Panc1 (cell line): Measurements from ENCODE around the gene CSNK1G1. TPM values are rescaled to one million over a fixed set of nuclear protein-coding genes. Genes with fewer than 3 reads are reported as not detected.

Experiments
- ATAC-seq: fragments of 200-7000 bp; cut with Tn5 transposase; 2 replicates; pipeline ENCODE4 v1.9.1; 2020; ENCODE audit warnings: mild to moderate bottlenecking, moderate library complexity
- BruUV-seq: library from RNA; stranded (reverse); fragments of 400-500 nt; replicated peaks from 2 replicates; lab custom pipeline; 2021; lab: Mats Ljungman, UMichigan
- CTCF ChIA-PET: fragments of 300-600 bp; sonication (Branson Sonifier 250); formaldehyde crosslinking; loops from one replicate; lab custom pipeline; 2022; ENCODE audit warnings: antibody characterized with exemption; lab: Charles Lee
- POLR2A ChIA-PET: fragments of 300-600 bp; sonication (Branson Sonifier 250); formaldehyde crosslinking; loops from one replicate; lab custom pipeline; 2022; ENCODE audit warnings: antibody characterized with exemption; lab: Charles Lee
- DNase-seq: peaks from one replicate; pipeline ENCODE4 v3.0.0-alpha.2; 2010; ENCODE audit warnings: low read depth, low spot score
- H3K27ac ChIP-seq: 2 replicates; pipeline ENCODE4 v1.5.1; 2011; ENCODE audit warnings: mild to moderate bottlenecking, low read length, inconsistent platforms
- H3K27me3 ChIP-seq: fragments of 200-500 bp; sonication (Bioruptor generic); 2 replicates; pipeline ENCODE4 v1.6.0; 2014; ENCODE audit warnings: low read length, inconsistent platforms; ENCODE audit not compliant: control insufficient read depth, insufficient read depth
- H3K36me3 ChIP-seq: fragments of 200-500 bp; sonication (Bioruptor generic); 2 replicates; pipeline ENCODE4 v1.5.1; 2014; ENCODE audit warnings: inconsistent platforms, mild to moderate bottlenecking, low read length, moderate library complexity; ENCODE audit not compliant: control insufficient read depth, insufficient read depth
- H3K4me1 ChIP-seq: 2 replicates; pipeline ENCODE4 v1.5.1; 2011; ENCODE audit warnings: inconsistent platforms, mild to moderate bottlenecking, low read length, moderate library complexity; ENCODE audit not compliant: control insufficient read depth, insufficient read depth
- H3K4me3 ChIP-seq, 2 experiments: 2 replicates each; pipeline ENCODE4 v1.5.1; 2011 to 2012; ENCODE audit warnings: low read depth in 2 of 2, low read length in 2 of 2, mild to moderate bottlenecking in 2 of 2, inconsistent platforms in 1 of 2, moderate library complexity in 1 of 2
- H3K9me3 ChIP-seq: fragments of 200-500 bp; sonication (Bioruptor generic); 2 replicates; pipeline ENCODE4 v1.5.1; 2014; ENCODE audit warnings: low read depth, mild to moderate bottlenecking, inconsistent platforms, low read length, moderate library complexity; ENCODE audit not compliant: control insufficient read depth, insufficient read depth
- POLR2AphosphoS5 ChIP-seq: IDR thresholded peaks from 2 replicates; pipeline ENCODE4 v1.6.1; 2012; ENCODE audit warnings: mild to moderate bottlenecking, low read depth, low read length, moderate library complexity
- SIN3A ChIP-seq: IDR thresholded peaks from 2 replicates; pipeline ENCODE4 v1.6.1; 2012; ENCODE audit warnings: low read depth, mild to moderate bottlenecking, low read length, moderate library complexity, borderline replicate concordance; ENCODE audit not compliant: insufficient read depth
- TCF7L2 ChIP-seq: IDR thresholded peaks from 2 replicates; pipeline ENCODE4 v1.6.1; 2011; ENCODE audit warnings: mild to moderate bottlenecking, low read depth, low read length, inconsistent platforms
- in situ Hi-C: cut with HindIII; loops from 2 replicates; pipeline ENCODE4 v1.10.0; 2016; ENCODE audit warnings: low sequenced_read_pairs, low pct_unique_long_range_greater_than_20kb
- intact Hi-C: fragments of 100-400 bp; cut with micrococcal nuclease; formaldehyde crosslinking; loops from one replicate; pipeline ENCODE4 v1.10.0; 2022; ENCODE audit not compliant: unreplicated experiment
- total RNA-seq: library from RNA; stranded (reverse); gene quantifications from one replicate; pipeline ENCODE4 v1.2.1, GENCODE V29; 2021; ENCODE audit not compliant: unreplicated experiment
- TF ChIP-seq, protein P1 (sequence below): fragments of 450-650 bp; IDR thresholded peaks from 2 replicates; pipeline ENCODE4 v1.5.1; 2017; ENCODE audit warnings: mild to moderate bottlenecking
- TF ChIP-seq, protein P2 (sequence below), 2 experiments: IDR thresholded peaks; 2 replicates each; pipeline ENCODE4 v1.6.1; 2011 to 2012; ENCODE audit warnings: low read depth in 2 of 2, control low read depth in 1 of 2, low read length in 1 of 2, mild to moderate bottlenecking in 1 of 2, moderate library complexity in 1 of 2; ENCODE audit not compliant: insufficient read depth in 1 of 2

CSNK1G1 gene
- total RNA-seq, 1 experiment from 2014 or later: 22.8 TPM

DNA sequence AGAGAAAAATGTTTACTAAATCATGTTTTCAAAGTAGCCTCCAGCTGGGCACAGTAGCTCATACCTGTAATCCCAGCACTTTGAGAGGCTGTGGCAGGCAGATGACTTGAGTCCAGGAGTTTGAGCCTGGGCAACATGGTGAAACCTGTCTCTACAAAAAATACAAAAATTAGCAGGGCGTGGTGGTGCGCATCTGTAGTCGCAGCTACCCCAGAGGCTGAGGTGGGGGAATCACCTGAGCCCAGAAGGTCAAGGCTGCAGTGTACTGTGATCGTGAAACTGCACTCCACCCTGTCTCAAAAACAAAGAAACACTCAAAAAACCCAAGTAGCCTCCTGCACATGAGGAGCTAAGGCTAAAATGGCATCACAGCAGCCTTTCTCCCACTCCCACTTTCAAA lies 191.5 kb downstream of the CSNK1G1 start:
- Histone ChIP-seq H3K27ac (no peak overlapping the region; the same call in 1 of the 2 replicates), H3K9me3 (no peaks in the 10 kb centered on the region), H3K36me3 (peaks cover 14% of the 10 kb centered on the region), H3K27me3 (no peaks in the 10 kb centered on the region), H3K4me1 (peaks cover 8% of the 10 kb centered on the region; the same call in 1 of the 2 replicates), H3K4me3 (no peak overlapping the region)
- intact Hi-C loops: no loop called here
- no peak for DNase-seq
- no TSS peak for BruUV-seq
- ATAC-seq: no peak
- TF ChIP-seq POLR2AphosphoS5 (no peak), SIN3A (no peak), TCF7L2 (no peak)
- TF ChIP-seq, protein P1, sequence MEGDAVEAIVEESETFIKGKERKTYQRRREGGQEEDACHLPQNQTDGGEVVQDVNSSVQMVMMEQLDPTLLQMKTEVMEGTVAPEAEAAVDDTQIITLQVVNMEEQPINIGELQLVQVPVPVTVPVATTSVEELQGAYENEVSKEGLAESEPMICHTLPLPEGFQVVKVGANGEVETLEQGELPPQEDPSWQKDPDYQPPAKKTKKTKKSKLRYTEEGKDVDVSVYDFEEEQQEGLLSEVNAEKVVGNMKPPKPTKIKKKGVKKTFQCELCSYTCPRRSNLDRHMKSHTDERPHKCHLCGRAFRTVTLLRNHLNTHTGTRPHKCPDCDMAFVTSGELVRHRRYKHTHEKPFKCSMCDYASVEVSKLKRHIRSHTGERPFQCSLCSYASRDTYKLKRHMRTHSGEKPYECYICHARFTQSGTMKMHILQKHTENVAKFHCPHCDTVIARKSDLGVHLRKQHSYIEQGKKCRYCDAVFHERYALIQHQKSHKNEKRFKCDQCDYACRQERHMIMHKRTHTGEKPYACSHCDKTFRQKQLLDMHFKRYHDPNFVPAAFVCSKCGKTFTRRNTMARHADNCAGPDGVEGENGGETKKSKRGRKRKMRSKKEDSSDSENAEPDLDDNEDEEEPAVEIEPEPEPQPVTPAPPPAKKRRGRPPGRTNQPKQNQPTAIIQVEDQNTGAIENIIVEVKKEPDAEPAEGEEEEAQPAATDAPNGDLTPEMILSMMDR: no peak
- TF ChIP-seq, protein P2, sequence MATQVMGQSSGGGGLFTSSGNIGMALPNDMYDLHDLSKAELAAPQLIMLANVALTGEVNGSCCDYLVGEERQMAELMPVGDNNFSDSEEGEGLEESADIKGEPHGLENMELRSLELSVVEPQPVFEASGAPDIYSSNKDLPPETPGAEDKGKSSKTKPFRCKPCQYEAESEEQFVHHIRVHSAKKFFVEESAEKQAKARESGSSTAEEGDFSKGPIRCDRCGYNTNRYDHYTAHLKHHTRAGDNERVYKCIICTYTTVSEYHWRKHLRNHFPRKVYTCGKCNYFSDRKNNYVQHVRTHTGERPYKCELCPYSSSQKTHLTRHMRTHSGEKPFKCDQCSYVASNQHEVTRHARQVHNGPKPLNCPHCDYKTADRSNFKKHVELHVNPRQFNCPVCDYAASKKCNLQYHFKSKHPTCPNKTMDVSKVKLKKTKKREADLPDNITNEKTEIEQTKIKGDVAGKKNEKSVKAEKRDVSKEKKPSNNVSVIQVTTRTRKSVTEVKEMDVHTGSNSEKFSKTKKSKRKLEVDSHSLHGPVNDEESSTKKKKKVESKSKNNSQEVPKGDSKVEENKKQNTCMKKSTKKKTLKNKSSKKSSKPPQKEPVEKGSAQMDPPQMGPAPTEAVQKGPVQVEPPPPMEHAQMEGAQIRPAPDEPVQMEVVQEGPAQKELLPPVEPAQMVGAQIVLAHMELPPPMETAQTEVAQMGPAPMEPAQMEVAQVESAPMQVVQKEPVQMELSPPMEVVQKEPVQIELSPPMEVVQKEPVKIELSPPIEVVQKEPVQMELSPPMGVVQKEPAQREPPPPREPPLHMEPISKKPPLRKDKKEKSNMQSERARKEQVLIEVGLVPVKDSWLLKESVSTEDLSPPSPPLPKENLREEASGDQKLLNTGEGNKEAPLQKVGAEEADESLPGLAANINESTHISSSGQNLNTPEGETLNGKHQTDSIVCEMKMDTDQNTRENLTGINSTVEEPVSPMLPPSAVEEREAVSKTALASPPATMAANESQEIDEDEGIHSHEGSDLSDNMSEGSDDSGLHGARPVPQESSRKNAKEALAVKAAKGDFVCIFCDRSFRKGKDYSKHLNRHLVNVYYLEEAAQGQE (IDR thresholded peaks at IDR 0.05; ENCODE audit: insufficient read depth in 1 of 2, low read depth in 2 of 2, low read length in 1 of 2): no peak
- ChIA-PET POLR2A (no interaction called here), CTCF (interaction anchor here (0.7 kb wide), 1 partner anchor 133 kb away, joined by 5 read pairs; no protein-coding TSS in a partner anchor)
- in situ Hi-C loops: no loop called here

DNA sequence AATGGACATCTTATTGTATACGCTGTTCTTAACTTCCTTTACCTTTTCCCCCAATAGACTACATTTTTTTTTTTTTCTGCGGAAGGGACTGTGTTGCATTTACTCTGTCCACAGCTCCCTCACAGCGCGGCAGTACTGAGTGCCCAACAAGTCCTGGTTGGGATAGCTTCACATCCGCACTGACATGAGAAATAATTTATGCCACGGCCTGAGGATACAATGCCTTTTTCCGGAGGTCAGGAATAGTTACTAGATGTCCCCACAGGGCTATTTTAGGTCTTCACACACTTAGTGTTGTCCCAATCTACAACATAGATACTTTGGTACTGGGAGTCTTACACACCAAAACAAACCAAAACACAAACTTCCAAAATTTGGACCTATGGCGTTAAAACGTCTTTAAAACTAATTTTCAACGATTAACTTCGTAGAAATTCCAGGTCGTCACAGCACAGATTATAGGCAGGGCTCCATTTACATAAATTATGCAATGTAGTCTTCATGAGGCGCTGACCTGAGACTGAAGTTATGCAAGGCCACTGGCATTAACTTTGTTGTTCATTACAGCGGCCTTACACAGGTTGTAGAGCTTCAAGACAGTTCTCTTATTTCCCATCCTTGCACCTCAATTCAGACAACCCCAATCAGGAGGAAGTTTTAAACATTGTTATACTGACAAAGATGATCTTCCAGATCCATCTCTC lies 192.2 kb downstream of the CSNK1G1 start:
- Histone ChIP-seq H3K27ac (peak overlapping the region; percentile 92), H3K4me3 (peak overlapping the region; percentile 43 to 69), H3K9me3 (no peaks in the 10 kb centered on the region), H3K27me3 (no peaks in the 10 kb centered on the region), H3K36me3 (peaks cover 14% of the 10 kb centered on the region), H3K4me1 (peaks cover 8% of the 10 kb centered on the region; the same call in 1 of the 2 replicates)
- intact Hi-C loops: no loop called here
- CTCF ChIA-PET: interaction anchor here (0.5 to 1.0 kb wide), 6 partner anchors 8 to 512 kb away, joined by 3 to 6 read pairs (median 4); no protein-coding TSS in a partner anchor
- POLR2A ChIA-PET: interaction anchor here (0.8 kb wide), 1 partner anchor 8 kb away, joined by 6 read pairs; no protein-coding TSS in a partner anchor
- DNase-seq (no peak), ATAC-seq (peak; percentile 46)
- TF ChIP-seq, protein P1: no peak
- TF ChIP-seq SIN3A: no peak
- no peak for TF ChIP-seq TCF7L2
- TF ChIP-seq, protein P2 (IDR thresholded peaks at IDR 0.05; ENCODE audit: insufficient read depth in 1 of 2, low read depth in 2 of 2, low read length in 1 of 2): no peak
- TF ChIP-seq POLR2AphosphoS5: no peak
- in situ Hi-C loops: no loop called here
- no TSS peak for BruUV-seq
